ENCODE data around the gene NLRP4.

Gene NLRP4, protein sequence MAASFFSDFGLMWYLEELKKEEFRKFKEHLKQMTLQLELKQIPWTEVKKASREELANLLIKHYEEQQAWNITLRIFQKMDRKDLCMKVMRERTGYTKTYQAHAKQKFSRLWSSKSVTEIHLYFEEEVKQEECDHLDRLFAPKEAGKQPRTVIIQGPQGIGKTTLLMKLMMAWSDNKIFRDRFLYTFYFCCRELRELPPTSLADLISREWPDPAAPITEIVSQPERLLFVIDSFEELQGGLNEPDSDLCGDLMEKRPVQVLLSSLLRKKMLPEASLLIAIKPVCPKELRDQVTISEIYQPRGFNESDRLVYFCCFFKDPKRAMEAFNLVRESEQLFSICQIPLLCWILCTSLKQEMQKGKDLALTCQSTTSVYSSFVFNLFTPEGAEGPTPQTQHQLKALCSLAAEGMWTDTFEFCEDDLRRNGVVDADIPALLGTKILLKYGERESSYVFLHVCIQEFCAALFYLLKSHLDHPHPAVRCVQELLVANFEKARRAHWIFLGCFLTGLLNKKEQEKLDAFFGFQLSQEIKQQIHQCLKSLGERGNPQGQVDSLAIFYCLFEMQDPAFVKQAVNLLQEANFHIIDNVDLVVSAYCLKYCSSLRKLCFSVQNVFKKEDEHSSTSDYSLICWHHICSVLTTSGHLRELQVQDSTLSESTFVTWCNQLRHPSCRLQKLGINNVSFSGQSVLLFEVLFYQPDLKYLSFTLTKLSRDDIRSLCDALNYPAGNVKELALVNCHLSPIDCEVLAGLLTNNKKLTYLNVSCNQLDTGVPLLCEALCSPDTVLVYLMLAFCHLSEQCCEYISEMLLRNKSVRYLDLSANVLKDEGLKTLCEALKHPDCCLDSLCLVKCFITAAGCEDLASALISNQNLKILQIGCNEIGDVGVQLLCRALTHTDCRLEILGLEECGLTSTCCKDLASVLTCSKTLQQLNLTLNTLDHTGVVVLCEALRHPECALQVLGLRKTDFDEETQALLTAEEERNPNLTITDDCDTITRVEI

DNA sequence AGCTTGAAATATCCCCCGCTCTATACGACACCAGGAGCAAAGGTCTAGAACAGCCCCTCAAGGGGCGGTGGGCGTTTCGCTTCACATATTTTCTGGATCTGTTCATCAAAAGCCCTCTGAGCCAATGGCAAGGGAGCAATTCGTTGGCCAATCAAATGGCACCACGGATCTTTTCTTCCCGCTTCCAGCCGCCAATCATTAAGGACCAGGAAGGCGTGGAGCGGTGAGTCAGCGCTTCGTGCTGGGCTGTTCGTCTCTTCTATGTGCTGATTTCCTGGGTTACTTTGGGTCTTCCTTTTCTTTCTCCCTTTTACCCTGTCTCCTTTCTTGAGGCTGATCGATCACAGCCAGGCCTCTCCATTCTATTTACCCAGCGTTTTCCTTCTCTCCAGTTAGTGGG, at the start of gene NLRP4:
NLRP4 (plus strand) TSS at position 201 of the 400 bp plus-strand sequence. CDS start 15,541 bp downstream, outside the sequence.
- no peak for DNase-seq (ENCODE audit: low spot score)

DNA sequence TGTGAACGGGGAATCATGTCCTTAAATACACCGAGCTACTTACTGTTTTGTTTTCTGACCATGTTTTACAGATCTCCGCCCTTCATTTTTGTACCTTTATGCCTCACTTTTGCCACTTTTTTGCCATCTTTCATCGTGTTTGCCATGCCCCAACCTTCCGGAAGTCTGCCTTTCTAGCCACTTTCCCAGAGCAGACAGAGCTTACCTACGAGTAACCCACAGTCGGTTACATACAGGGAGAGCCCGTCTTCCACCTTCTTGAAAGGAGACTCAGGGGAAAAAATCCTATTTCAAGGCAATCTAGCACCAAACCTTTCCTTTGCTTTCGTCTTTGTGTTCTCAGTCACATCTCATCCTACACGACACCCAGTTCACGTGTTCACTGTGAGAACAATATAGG, 41.3 kb upstream of the NLRP4 start:
- no peak for DNase-seq (ENCODE audit: low spot score)

DNA sequence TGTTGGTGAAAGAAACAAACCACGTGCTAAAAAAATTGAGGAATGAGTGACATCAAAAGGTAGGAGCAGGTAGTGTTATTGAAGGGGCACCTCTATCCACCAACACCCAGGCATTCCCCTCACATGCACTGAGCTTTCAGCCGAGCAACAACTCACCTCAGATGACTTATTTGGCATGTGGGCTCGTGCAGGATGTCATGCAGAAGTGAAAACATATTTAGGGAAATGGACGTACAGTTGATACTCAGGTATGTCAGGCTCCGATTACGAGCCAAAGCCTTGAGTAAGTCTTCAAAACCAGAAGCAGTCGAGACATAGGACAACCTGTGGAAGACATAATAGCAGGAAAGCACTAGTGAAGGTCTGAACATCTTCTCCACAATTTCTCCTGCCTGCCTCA, 34.9 kb upstream of the NLRP4 start:
- DNase-seq (ENCODE audit: low spot score): no peak

DNA sequence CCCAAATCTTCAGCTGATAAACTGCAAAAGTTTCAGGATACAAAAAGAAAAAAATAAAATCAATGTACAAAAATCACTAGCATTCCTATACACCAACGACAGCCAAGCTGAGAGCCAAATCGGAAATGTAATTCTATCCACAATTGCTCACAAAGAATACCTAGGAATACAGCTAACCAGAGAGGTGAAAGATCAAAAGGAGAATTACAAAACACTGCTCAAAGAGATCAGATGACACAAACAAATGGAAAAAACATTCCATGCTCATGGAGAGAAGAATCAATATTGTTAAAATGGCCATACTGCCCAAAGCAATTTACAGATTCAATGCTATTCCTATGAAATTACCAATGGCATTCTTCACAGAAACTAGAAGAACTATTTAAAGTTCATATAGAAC, 34.1 kb upstream of the NLRP4 start:
- DNase-seq (ENCODE audit: low spot score): no peak

DNA sequence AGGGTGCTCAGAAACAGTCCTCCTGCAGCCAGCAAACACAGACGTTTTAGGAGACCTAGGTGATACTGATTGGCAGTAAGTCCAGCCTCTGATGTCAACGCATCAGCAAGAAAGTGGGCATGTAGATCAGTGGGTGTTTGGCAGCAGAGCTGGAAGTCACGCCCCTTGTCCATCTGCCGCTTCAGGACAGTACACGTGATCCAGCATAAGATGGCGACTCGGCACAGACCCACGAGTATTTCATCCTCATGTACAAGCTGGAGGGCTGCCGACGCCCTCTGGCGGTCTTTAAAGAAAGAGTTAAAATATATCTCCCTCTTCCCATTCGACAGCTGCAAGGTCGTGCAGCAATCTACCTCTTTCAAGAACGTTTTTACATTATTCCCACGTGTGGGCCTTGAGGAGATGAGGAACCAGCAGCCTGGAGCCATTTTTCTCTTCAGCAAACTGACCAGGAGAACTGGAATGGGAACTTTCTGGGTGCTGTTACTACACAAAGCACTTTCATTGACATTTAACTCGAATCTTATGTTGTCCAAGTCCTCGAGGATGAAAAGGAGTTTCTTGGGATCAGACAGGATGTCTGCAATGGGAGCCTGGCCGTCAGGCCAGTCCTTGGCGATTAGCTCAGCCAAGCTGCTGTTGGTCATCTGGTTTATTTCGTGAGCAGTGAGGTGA, 26.8 kb upstream of the NLRP4 start:
- DNase-seq (ENCODE audit: low spot score): peak; percentile 14

DNA sequence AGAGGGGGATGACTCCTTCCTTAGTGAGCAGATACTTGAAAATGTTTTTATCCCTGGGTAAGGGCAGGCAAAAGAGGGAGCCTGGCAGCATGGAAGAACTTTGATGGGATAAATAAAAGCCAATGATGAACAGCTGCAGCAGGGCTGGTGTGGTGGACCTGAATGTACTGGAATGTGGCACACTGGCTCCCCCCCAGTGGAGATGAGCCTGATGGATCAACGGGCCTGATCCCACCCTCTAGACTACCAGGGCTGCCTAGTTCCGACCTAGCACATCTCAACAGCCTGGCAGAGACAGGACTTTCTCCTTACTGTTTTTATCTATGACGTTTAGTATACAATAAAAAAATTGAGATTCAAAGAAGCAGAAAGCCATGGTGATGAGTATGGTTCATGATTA, 25.0 kb upstream of the NLRP4 start:
- no peak for DNase-seq (ENCODE audit: low spot score)

DNA sequence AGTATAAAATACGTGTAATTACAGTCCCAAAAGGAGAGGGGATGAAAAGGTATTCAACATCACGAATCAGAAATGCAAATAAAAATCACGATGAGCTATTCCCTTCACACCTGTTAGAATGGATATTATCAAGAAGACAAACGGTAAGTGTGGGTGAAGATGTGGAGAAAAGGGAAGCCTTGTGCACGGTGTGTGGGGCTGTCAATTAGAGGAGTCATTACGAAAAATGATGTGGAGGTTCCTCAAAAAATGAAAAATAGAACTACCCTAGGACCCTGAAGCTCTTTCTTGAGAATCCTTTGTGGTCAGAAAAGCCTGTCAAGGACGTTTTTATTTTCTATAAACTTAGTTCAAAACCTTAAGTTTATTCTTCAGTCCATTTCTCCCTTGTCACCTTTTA, 23.9 kb upstream of the NLRP4 start:
- no peak for DNase-seq (ENCODE audit: low spot score)

DNA sequence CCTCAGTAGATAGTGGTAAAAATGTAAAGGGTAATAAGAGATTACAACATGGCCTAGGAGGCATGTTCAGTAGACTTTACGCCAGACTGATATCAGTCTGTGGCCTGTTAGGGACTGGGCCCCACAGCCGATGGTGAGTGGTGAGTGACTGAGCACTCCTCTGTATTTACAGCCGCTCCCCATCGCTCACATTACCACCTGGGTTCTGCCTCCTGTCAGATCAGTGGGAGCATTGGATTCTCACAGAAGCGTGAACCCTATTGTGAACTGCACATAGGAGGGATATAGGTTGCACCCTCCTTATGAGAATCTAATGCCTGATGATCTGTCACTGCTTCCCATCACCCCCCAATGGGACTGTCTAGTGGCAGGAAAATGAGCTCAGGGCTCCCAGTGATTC, 22.4 kb upstream of the NLRP4 start:
- no peak for DNase-seq (ENCODE audit: low spot score)

DNA sequence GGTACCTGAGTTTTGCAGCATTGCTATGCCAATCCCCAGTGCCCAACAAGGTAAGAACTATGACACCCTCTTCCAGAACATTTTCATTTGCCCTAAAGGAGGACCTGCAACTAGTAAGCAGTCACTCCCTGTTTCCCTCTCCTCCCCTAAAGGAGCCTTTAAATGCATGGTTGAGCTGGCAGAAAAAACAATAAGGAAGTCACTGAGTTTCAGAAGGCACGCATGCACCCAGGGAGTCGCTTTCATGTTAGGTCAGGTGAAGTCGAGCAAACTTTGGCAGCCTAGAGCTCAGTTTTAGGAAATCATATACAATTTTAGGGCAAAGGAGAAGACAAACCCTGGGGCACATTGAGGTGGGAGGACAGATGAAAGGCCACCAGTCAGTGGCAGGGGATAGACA, 16.3 kb upstream of the NLRP4 start:
- DNase-seq (ENCODE audit: low spot score): no peak

DNA sequence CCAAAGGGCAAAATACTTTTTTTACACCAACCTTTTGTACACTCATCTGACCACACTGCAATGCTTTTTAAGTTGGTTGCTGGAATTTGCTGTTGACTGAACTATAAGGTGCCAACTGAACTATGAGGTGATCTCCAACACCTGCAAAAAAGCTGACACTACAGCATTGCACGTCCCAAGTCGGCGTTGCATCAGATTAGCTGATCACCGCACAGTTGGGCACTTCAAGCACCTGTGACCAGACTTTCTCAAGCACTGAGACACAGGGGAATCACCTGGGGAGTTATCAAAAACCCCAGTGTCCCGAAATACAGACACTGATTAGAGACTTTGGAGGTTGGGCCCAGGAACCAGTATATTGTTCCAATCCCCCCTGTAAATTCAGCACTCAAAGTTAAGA, 5.7 kb upstream of the NLRP4 start:
- no peak for DNase-seq (ENCODE audit: low spot score)

DNA sequence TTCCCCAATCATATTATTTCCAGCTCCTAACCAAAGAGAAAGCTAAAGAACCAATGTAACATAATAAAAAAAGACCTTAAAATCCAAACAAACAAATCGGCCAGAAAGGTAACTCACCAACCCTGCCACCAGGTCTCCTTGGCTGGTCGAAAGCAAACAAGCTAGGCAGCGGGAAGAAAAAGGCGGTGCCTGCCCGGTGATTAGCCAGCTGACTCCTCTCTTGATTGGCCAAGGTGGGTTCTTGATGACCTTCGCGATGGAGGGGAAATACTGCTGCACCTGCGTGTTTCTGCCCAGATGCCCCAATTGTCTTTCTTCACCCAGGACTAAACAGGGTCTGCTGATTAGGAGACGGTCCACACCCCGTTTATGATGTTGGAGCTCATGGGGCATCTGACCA, 4.5 kb upstream of the NLRP4 start, which contains the start of gene NLRP11:
NLRP11 (minus strand) TSS at position 154 of the 400 bp plus-strand sequence. CDS start 13,825 bp downstream, outside the sequence.
- no peak for DNase-seq (ENCODE audit: low spot score)

DNA sequence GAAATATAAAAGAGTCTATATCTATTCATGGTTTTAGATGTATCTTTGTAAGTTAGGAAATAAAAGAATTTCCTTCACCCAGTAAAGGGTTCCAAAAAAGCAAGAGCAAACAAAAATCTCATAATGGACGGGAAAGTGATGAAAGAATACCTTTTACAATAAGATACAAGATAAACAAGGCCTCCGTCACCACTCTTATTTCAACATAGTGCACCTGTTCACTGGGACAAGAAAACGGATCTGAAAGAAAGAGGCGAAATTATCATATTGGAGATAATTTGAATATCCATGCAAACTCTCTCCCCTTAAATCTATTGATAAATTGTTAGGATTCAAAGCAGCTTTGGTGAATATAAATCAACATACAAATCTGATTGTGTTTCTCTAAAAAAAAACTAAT, 3.7 kb upstream of the NLRP4 start:
- no peak for DNase-seq (ENCODE audit: low spot score)

DNA sequence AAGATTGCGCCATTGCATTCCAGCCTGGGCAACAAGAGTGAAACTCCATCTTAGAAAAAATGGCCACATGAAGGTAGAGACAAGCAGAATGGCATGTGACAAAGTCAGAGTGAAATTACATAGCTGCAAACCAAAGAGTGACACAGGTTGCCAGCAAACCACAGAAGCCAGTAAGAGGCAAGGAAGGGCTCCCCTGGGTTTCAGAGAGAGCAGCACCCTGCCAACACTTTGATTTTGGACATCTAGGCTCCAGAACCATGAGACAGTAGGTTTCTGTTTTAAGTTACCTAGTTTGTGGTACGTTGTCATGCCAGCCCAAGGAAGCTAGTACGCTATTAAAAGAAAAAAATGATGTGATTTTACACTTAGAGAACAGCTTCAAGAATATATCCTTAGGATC, 1.9 kb downstream of the NLRP4 start:
- no peak for DNase-seq (ENCODE audit: low spot score)

DNA sequence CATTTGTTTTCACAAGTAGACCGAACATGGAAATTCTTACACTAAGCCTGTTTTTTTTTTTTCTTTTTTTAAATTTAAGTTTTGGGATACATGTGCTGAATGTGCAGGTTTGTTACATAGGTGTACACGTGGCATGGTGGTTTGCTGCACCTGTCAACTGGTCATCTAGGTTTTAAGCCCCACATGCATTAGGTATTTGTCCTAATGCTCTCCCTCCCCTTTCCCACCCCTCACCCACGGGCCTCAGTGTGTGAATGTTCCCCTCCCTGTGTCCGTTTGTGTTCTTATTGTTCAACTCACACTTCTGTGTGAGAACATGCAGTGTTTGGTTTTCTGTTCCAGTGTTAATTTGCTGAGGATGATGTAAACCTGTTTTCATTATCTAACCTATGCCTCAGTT, 2.6 kb downstream of the NLRP4 start:
- no peak for DNase-seq (ENCODE audit: low spot score)

DNA sequence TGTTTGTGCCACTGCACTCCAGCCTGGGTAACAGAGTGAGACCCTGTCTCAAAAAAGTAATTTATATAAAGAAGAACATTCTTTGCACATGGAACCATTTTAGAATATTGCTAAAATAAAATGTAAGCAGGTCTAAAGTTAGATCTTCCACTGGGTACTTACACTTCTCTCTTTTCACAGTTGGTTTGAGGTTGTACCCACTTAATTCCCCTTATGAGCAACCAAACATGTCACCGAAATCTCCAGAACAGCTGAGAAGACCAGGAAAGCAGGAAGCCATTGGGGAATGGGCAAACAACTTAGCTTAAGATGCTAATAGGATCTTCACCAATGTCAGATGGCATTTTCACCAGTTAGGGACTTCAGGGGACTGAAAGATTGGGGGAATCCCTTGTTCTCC, 18.8 kb downstream of the NLRP4 start:
- no peak for DNase-seq (ENCODE audit: low spot score)

DNA sequence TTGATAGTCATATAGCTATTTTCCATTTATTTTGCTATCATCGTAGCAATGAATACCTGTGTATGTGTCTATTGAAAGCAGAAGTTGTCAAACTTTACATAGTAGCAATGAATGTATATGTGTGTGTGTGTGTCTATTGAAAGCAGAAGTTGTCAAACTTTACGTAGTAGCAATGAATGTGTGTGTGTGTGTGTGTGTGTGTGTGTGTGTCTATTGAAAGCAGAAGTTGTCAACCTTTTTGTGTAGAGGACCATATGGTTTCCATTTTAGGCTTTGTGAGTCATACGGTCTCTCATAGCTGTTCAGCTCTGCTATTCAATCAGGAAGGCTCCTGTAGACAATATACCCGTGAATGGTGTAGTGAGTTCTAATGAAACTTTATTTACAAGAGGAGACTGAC, 20.8 kb downstream of the NLRP4 start:
- peak; percentile 6 for DNase-seq (ENCODE audit: low spot score)

DNA sequence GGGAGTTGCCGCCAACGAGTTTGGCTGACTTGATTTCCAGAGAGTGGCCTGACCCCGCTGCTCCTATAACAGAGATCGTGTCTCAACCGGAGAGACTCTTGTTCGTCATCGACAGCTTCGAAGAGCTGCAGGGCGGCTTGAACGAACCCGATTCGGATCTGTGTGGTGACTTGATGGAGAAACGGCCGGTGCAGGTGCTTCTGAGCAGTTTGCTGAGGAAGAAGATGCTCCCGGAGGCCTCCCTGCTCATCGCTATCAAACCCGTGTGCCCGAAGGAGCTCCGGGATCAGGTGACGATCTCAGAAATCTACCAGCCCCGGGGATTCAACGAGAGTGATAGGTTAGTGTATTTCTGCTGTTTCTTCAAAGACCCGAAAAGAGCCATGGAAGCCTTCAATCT, 21.6 kb downstream of the NLRP4 start:
- no peak for DNase-seq (ENCODE audit: low spot score)

DNA sequence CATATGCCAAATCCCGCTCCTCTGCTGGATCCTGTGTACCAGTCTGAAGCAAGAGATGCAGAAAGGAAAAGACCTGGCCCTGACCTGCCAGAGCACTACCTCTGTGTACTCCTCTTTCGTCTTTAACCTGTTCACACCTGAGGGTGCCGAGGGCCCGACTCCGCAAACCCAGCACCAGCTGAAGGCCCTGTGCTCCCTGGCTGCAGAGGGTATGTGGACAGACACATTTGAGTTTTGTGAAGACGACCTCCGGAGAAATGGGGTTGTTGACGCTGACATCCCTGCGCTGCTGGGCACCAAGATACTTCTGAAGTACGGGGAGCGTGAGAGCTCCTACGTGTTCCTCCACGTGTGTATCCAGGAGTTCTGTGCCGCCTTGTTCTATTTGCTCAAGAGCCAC, 22.1 kb downstream of the NLRP4 start:
- no peak for DNase-seq (ENCODE audit: low spot score)

DNA sequence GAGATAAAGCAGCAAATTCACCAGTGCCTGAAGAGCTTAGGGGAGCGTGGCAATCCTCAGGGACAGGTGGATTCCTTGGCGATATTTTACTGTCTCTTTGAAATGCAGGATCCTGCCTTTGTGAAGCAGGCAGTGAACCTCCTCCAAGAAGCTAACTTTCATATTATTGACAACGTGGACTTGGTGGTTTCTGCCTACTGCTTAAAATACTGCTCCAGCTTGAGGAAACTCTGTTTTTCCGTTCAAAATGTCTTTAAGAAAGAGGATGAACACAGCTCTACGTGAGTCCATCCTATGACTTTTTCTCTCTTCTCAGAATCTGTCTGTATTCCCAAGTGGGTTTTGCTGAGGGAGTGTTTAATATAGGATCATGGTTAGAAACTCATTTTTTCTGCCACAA, 22.6 kb downstream of the NLRP4 start:
- no peak for DNase-seq (ENCODE audit: low spot score)

DNA sequence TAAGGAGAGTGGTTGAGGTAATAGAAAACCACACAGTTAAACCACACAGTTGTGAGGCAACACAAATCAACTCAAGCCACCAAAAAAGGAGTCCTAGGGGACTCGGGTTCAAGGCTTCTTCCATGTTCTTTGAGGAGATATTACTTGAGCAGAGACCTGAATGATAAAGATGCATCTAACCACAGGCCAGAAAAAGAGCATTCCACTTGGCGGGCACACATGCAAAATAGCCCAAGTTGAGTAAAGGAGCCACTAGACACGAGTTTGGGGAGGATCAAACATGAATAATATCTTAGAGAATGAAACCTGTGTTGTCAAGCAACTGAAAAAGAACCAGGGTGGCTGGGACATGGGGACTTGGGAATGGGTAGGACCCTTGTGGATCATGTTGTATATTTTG, 30.2 kb downstream of the NLRP4 start:
- no peak for DNase-seq (ENCODE audit: low spot score)

DNA sequence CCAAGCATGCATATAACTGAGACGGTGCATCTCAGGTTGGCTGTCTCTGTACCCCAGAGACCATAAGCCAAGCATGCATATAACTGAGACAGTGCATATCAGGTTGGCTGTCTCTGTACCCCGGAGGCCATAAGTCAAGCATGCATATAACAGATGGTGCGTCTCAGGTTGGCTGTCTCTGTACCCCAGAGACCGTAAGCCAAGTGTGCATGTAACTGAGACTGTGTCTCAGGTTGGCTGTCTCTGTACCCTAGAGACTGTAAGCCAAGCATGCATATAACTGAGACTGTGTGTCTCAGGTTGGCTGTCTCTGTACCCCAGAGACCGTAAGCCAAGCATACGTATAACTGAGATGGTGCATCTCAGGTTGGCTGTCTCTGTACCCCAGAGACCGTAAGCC, 30.8 kb downstream of the NLRP4 start:
- DNase-seq (ENCODE audit: low spot score): no peak

DNA sequence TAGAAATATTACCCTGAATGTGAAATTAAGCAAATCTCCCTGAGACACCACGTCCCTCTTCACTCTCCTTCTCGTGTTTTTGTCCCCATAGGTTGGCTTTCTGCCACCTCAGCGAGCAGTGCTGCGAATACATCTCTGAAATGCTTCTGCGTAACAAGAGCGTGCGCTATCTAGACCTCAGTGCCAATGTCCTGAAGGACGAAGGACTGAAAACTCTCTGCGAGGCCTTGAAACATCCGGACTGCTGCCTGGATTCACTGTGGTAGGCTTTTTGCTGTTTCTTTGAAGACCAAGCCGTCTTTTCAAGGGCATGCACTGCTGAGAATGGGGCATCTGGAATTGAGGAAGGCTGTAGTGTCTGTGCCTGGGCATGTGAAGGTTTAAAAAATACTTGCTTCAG, 34.4 kb downstream of the NLRP4 start:
- no peak for DNase-seq (ENCODE audit: low spot score)
